Stomach (tissue), 4 donors: ENCODE data around the gene TRMT2A.

ENCODE experiments used
- EP300 ChIP-seq: sonication (generic); formaldehyde crosslinking; IDR thresholded peaks from one replicate; pipeline ENCODE4 v1.6.1; 2017; ENCODE audit warnings: antibody characterized with exemption
- POLR2A ChIP-seq, 4 donors: fragments of 450-650 bp; IDR thresholded peaks; one replicate each; pipeline ENCODE4 v1.6.1; 2016; ENCODE audit warnings: antibody characterized with exemption in 4 of 4, control low read depth in 2 of 4, mild to moderate bottlenecking in 1 of 4, moderate library complexity in 1 of 4
- POLR2AphosphoS5 ChIP-seq, 3 donors: sonication (generic); formaldehyde crosslinking; IDR thresholded peaks; one replicate each; pipeline ENCODE4 v1.6.1; 2016; ENCODE audit warnings: antibody characterized with exemption in 3 of 3

GRCh38 chr22:20149257-20150250 is 32.5 kb upstream of the TRMT2A start:
- TF ChIP-seq POLR2AphosphoS5 (IDR thresholded peaks at IDR 0.05) (no peak), EP300 (no peak), POLR2A (IDR thresholded peaks at IDR 0.05) (no peak)
